K562 (cell line): ENCODE measurements around the gene CCL8. TPM values are rescaled to one million over a fixed set of nuclear protein-coding genes. Genes with fewer than 3 reads are reported as not detected.
A peak's percentile ranks its signal among the peaks of the same experiment; 100 is the strongest.

Experiments
- ATAC-seq: fragments of 200-7000 bp; cut with Tn5 transposase; 3 replicates; pipeline ENCODE4 v1.9.1; 2020; ENCODE audit warnings: moderate library complexity
- BruUV-seq: library from RNA; stranded (reverse); fragments of 400-500 nt; replicated peaks from 2 replicates; lab custom pipeline; 2021; lab: Mats Ljungman, UMichigan
- CTCF ChIA-PET: fragments of 300-600 bp; formaldehyde crosslinking; extraction: SDS; loops from one replicate; lab custom pipeline; 2021; ENCODE audit warnings: low intra/inter-chr PET ratio; lab: Yijun Ruan, JAX
- POLR2A ChIA-PET: fragments of 300-600, 350-650 bp; sonication (Branson Sonifier 250); formaldehyde crosslinking; extraction: SDS; loops from one replicate; lab custom pipeline; 2021; ENCODE audit warnings: antibody characterized with exemption, inconsistent platforms; lab: Yijun Ruan, JAX
- DNase-seq, 4 experiments: peaks; one replicate each; pipeline versions ENCODE4 v3.0.0 to v3.0.0-alpha.2; 2011 to 2018; ENCODE audit warnings: low spot score in 3 of 4, mixed read lengths in 3 of 4; ENCODE audit errors: extremely low read depth in 1 of 4
- FAIRE-seq: peaks from 2 replicates; lab custom pipeline; 2011; peaks lifted over from hg19 to GRCh38; lab: Jason Lieb, UNC
- H2AFZ ChIP-seq: 2 replicates; pipeline ENCODE4 v1.6.0; 2011; ENCODE audit warnings: low read depth, low read length, control low read depth, inconsistent platforms
- H3K27ac ChIP-seq: fragments of 200-600 bp; 3 replicates; pipeline ENCODE4 v1.8.0; 2011; ENCODE audit warnings: low read depth, mild to moderate bottlenecking, control low read depth, inconsistent platforms, low read length, moderate library complexity, mixed read lengths; ENCODE audit errors: extremely low read depth
- H3K27me3 ChIP-seq, 2 experiments: fragments of 300-600 bp in 1 of 2; 2 replicates in 1 of 2; 3 replicates in 1 of 2; pipeline versions ENCODE4 v1.6.0 to v1.8.0; 2011; ENCODE audit warnings: inconsistent platforms in 2 of 2, low read length in 2 of 2, mild to moderate bottlenecking in 1 of 2, mixed read lengths in 1 of 2, moderate library complexity in 1 of 2; ENCODE audit not compliant: control insufficient read depth in 2 of 2, insufficient read depth in 2 of 2
- H3K36me3 ChIP-seq: fragments of 300-600 bp; 3 replicates; pipeline ENCODE4 v1.8.0; 2011; ENCODE audit warnings: mild to moderate bottlenecking, low read length, inconsistent platforms; ENCODE audit not compliant: control insufficient read depth, insufficient read depth
- H3K4me1 ChIP-seq, 2 experiments: fragments of 200-600 bp in 1 of 2; replicated peaks in 1 of 2; 2 replicates in 1 of 2; 3 replicates in 1 of 2; pipeline versions ENCODE4 v1.5.1 to v1.8.0; 2011; ENCODE audit warnings: inconsistent platforms in 2 of 2, low read length in 2 of 2, mild to moderate bottlenecking in 1 of 2, mixed read lengths in 1 of 2, moderate library complexity in 1 of 2; ENCODE audit not compliant: control insufficient read depth in 2 of 2, insufficient read depth in 2 of 2
- H3K4me2 ChIP-seq: 2 replicates; pipeline ENCODE4 v1.6.1; 2011; ENCODE audit warnings: low read length, control low read depth, inconsistent platforms, mixed read lengths; ENCODE audit not compliant: insufficient read depth
- H3K4me3 ChIP-seq: fragments of 200-600 bp; sonication (generic), shearing (Covaris generic); 2 replicates; pipeline ENCODE4 v1.5.1; 2016; ENCODE audit warnings: control low read depth, inconsistent platforms
- H3K79me2 ChIP-seq: fragments of 200-600 bp; 3 replicates; pipeline ENCODE4 v1.8.0; 2011; ENCODE audit warnings: low read length, inconsistent platforms; ENCODE audit not compliant: control insufficient read depth, insufficient read depth
- H3K9ac ChIP-seq, 2 experiments: 2 replicates each; pipeline versions ENCODE4 v1.6.0 to v1.6.1; 2011; ENCODE audit warnings: low read depth in 2 of 2, low read length in 2 of 2, control low read depth in 1 of 2, inconsistent platforms in 1 of 2, mild to moderate bottlenecking in 1 of 2, mixed read lengths in 1 of 2; ENCODE audit not compliant: insufficient read depth in 1 of 2
- H3K9me1 ChIP-seq: one replicate; pipeline ENCODE4 v1.6.0; 2011; ENCODE audit warnings: inconsistent platforms, mild to moderate bottlenecking, low read length, moderate library complexity; ENCODE audit not compliant: control insufficient read depth, insufficient read depth
- H3K9me3 ChIP-seq: replicated peaks from 2 replicates; pipeline ENCODE4 v1.5.1; 2011; ENCODE audit warnings: low read depth, low read length, inconsistent platforms; ENCODE audit not compliant: control insufficient read depth, insufficient read depth
- H4K20me1 ChIP-seq: replicated peaks from 2 replicates; pipeline ENCODE4 v1.6.1; 2011; ENCODE audit warnings: low read length, inconsistent platforms, mixed read lengths; ENCODE audit not compliant: control insufficient read depth, insufficient read depth
- KHSRP ChIP-seq: fragments of 450-650 bp; IDR thresholded peaks from 2 replicates; pipeline ENCODE4 v1.6.1; 2017
- MIER1 ChIP-seq: fragments of 450-650 bp; IDR thresholded peaks from 2 replicates; pipeline ENCODE4 v1.6.1; 2016; ENCODE audit warnings: antibody characterized with exemption, mild to moderate bottlenecking, low read depth
- NCOA1 ChIP-seq: fragments of 450-650 bp; IDR thresholded peaks from 2 replicates; pipeline ENCODE4 v1.6.1; 2016; ENCODE audit warnings: low read depth
- PRMT5 ChIP-seq: sonication (generic); formaldehyde crosslinking; IDR thresholded peaks from 2 replicates; pipeline ENCODE4 v1.5.0; 2020; ENCODE audit warnings: missing genetic modification reagents
- RBM25 ChIP-seq: fragments of 200-400 bp; formaldehyde crosslinking; IDR thresholded peaks from 2 replicates; pipeline ENCODE4 v1.6.1; 2018; ENCODE audit warnings: low read length, low read depth, moderate library complexity; ENCODE audit not compliant: severe bottlenecking
- SMAD4 ChIP-seq: fragments of 250-450 bp; sonication (Bioruptor Pico); conservative IDR thresholded peaks from 2 replicates; pipeline ENCODE4 v1.8.0; 2021; ENCODE audit warnings: inconsistent platforms, mild to moderate bottlenecking, moderate library complexity
- ZBTB49 ChIP-seq: sonication (generic); formaldehyde crosslinking; IDR thresholded peaks from 2 replicates; pipeline ENCODE4 v1.8.0; 2022; ENCODE audit warnings: missing genetic modification reagents, mild to moderate bottlenecking, borderline replicate concordance
- ZFX ChIP-seq: sonication (generic); formaldehyde crosslinking; IDR thresholded peaks from 2 replicates; pipeline ENCODE4 v1.8.0; 2022; ENCODE audit warnings: mild to moderate bottlenecking, missing genetic modification reagents, moderate library complexity
- ZNF41 ChIP-seq: fragments of 250-450 bp; sonication (Bioruptor Pico); conservative IDR thresholded peaks from 2 replicates; pipeline ENCODE4 v1.4.0; 2020; ENCODE audit warnings: mild to moderate bottlenecking
- in situ Hi-C: fragments of 300-500 bp; cut with MboI; formaldehyde crosslinking; loops from 4 replicates; pipeline ENCODE4 v1.15.0; 2018; ENCODE audit warnings: inconsistent platforms, mixed read lengths
- intact Hi-C: fragments of 100-400 bp; cut with micrococcal nuclease; formaldehyde crosslinking; loops from 2 replicates; pipeline ENCODE4 v1.14.2; 2022
- polyA plus RNA-seq, 8 experiments: library from polyadenylated mRNA; depleted of rRNA in 4 of 8; stranded (reverse) in 5 of 8; unstranded in 3 of 8; fragments of >200 nt; fragmentation: Nextera tagmentation in 2 of 8; fragmentation: Illumina TruSeq in 1 of 8; extraction: Ambion mirVana in 2 of 8; extraction: Trizol in 1 of 8; gene quantifications; 2 replicates each; pipeline versions ENCODE4 v1.2.1 to v1.2.3, GENCODE V29; 2011 to 2014; ENCODE audit warnings: inconsistent platforms in 1 of 8, missing spikeins in 1 of 8
- total RNA-seq, 7 experiments: library from RNA; depleted of rRNA in 6 of 7; stranded (reverse); fragments of >200 nt in 6 of 7; fragmentation: Illumina TruSeq in 2 of 7; extraction: Trizol in 2 of 7; gene quantifications; 2 replicates each; pipeline versions ENCODE4 v1.2.1 to v1.2.3, GENCODE V29; 2011 to 2021; ENCODE audit warnings: low replicate concordance in 1 of 7

Gene CCL8
- total and polyA plus RNA-seq, 9 of the 15 experiments (the other 6 are each of a cell fraction or from before 2014, with no cell fraction given): 0.06 TPM; not detected in 8

DNA sequence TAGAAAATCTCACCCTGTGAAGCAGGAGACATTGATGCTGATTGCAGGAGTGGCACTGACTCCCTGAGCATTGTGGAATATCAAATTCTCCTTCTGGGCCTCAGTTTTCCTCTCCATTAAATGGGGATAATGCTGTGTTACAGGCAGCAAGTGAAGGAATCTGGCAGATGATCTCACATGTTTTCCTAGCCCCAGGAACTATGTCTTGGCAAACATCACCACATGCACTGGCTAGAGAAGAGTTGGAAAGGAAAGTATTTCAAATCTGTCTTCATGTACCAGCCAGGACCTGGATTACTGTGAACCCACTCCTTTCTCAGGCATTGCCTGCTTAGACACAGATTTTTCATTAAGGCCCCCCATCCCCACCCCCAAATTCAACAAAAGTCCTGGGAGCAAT lies 13.6 kb upstream of the CCL8 start:
- no TSS peak for BruUV-seq
- Histone ChIP-seq H3K9me1 (no peaks in the 10 kb centered on the region), H2AFZ (no peak overlapping the region), H4K20me1 (no peaks in the 10 kb centered on the region), H3K9ac (no peak overlapping the region), H3K4me1 (no peaks in the 10 kb centered on the region), H3K79me2 (no peaks in the 10 kb centered on the region)
- no peak for ATAC-seq
- in situ Hi-C loops: loop anchor here (10.0 kb wide), 1 partner anchor 101 kb away; no protein-coding TSS in a partner anchor
- DNase-seq: no peak
- CTCF ChIA-PET: interaction anchor here (4.6 kb wide), 1 partner anchor 106 kb away, joined by 55 read pairs; no protein-coding TSS in a partner anchor
- TF ChIP-seq PRMT5 (no peak), ZNF41 (no peak), RBM25 (peak; percentile 64), ZFX (CRISPR knock-in tag) (no peak), SMAD4 (no peak), MIER1 (no peak), ZBTB49 (CRISPR knock-in tag) (no peak), NCOA1 (no peak), KHSRP (no peak)
- TF ChIP-seq, all 486 proteins: peak for 1
- H3K36me3 ChIP-seq: no peaks in the 10 kb centered on the region
- no peak overlapping the region for H3K4me3 ChIP-seq
- intact Hi-C loops: loop anchor here (1.0 kb wide), 1 partner anchor 105 kb away; no protein-coding TSS in a partner anchor
- no peak overlapping the region for H3K4me2 ChIP-seq
- H3K27me3 ChIP-seq: peaks cover 0 to 4% of the 10 kb centered on the region in 2 experiments; a peak in 2 of 5 replicates
- POLR2A ChIA-PET: no interaction called here
- FAIRE-seq: no peak
- H3K9me3 ChIP-seq: no peaks in the 10 kb centered on the region
- H3K27ac ChIP-seq: no peak overlapping the region
